ENCODE results near the gene DPY19L3. TPM values are rescaled to one million over a fixed set of nuclear protein-coding genes. Genes with fewer than 3 reads are reported as not detected.

The DPY19L3 gene
- total RNA-seq, 6 donors from 2014 or later: 27.3 to 76.5 (median 29.5) TPM

Other genes starting within 250 kb of the DPY19L3 start
- gene ZNF507, start 60.2 kb upstream of the DPY19L3 start, total RNA-seq: 10 to 100 TPM; 13.0 to 27.2 (median 17.5) TPM
- 10 to 100 TPM; 22.2 to 71.8 (median 50.0) TPM for gene PDCD5, start 175.4 kb downstream of the DPY19L3 start, total RNA-seq

Measured in upper lobe of left lung (tissue), 6 donors.